SK-N-MC (cell line): ENCODE measurements around the gene PAFAH1B1.
"Not testable (repeated sequence)": the region's sequence is repeated elsewhere in the genome, so short reads cannot be mapped to it uniquely, and the experiment has no call there.

Experiments
- EZH2 ChIP-seq: fragments of 200-600 bp; sonication (generic); IDR thresholded peaks from one replicate; pipeline ENCODE4 v1.6.1; 2017; ENCODE audit warnings: antibody characterized with exemption
- FOXP2 ChIP-seq: optimal IDR thresholded peaks from 2 replicates; pipeline ENCODE3; 2011; ENCODE audit warnings: mild to moderate bottlenecking, moderate library complexity; ENCODE audit not compliant: insufficient read depth; ENCODE audit errors: extremely low read length, control extremely low read depth
- POLR2AphosphoS5 ChIP-seq: IDR thresholded peaks from 2 replicates; pipeline ENCODE4 v1.6.1; 2012; ENCODE audit warnings: mild to moderate bottlenecking, low read depth, low read length, borderline replicate concordance

GRCh38 chr17:2699216-2699805, 105.9 kb downstream of the PAFAH1B1 start:
- TF ChIP-seq EZH2, POLR2AphosphoS5, FOXP2: not testable (repeated sequence)
